Caco-2 (cell line): ENCODE data around the gene AGAP1. TPM values are rescaled to one million over a fixed set of nuclear protein-coding genes. Genes with fewer than 3 reads are reported as not detected.

Experiments
- BruUV-seq: library from RNA; stranded (reverse); fragments of 400-500 nt; replicated peaks from 2 replicates; lab custom pipeline; 2021; lab: Mats Ljungman, UMichigan
- CTCF ChIA-PET: fragments of 300-600 bp; sonication (Branson Sonifier 250); formaldehyde crosslinking; loops from one replicate; lab custom pipeline; 2022; ENCODE audit warnings: antibody characterized with exemption; lab: Charles Lee
- POLR2A ChIA-PET: fragments of 300-600 bp; sonication (Branson Sonifier 250); formaldehyde crosslinking; loops from one replicate; lab custom pipeline; 2022; ENCODE audit warnings: antibody characterized with exemption; lab: Charles Lee
- DNase-seq, 2 experiments: peaks; one replicate each; pipeline versions ENCODE4 v3.0.0 to v3.0.0-alpha.2; 2020 to 2022
- H3K27me3 ChIP-seq: replicated peaks from 2 replicates; pipeline ENCODE4 v1.6.0; 2011; ENCODE audit warnings: low read length; ENCODE audit not compliant: control insufficient read depth, insufficient read depth
- H3K36me3 ChIP-seq: 2 replicates; pipeline ENCODE4 v1.5.1; 2011; ENCODE audit warnings: low read length; ENCODE audit not compliant: control insufficient read depth, insufficient read depth
- H3K4me1 ChIP-seq: fragments of 250-450 bp; sonication (Bioruptor Pico); 2 replicates; pipeline ENCODE4 v1.5.1; 2020; ENCODE audit warnings: mild to moderate bottlenecking
- H3K4me3 ChIP-seq: 2 replicates; pipeline ENCODE4 v1.5.1; 2011; ENCODE audit warnings: low read depth, mild to moderate bottlenecking, control low read depth, low read length
- H3K9me3 ChIP-seq: fragments of 250-450 bp; sonication (Bioruptor Pico); 2 replicates; pipeline ENCODE4 v1.5.1; 2020; ENCODE audit warnings: mild to moderate bottlenecking, moderate library complexity
- H3K27ac Mint-ChIP-seq: one replicate; pipeline ENCODE4 v1.8.0; 2022; ENCODE audit warnings: mixed read lengths; ENCODE audit not compliant: unreplicated experiment
- H3K27me3 Mint-ChIP-seq: one replicate; pipeline ENCODE4 v1.8.0; 2022; ENCODE audit warnings: mixed read lengths; ENCODE audit not compliant: insufficient read depth, unreplicated experiment
- H3K36me3 Mint-ChIP-seq: one replicate; pipeline ENCODE4 v1.8.0; 2022; ENCODE audit warnings: mild to moderate bottlenecking, mixed read lengths; ENCODE audit not compliant: insufficient read depth, unreplicated experiment
- H3K4me1 Mint-ChIP-seq: one replicate; pipeline ENCODE4 v1.8.0; 2022; ENCODE audit warnings: low read depth, mixed read lengths; ENCODE audit not compliant: unreplicated experiment
- H3K4me3 Mint-ChIP-seq: one replicate; pipeline ENCODE4 v1.8.0; 2022; ENCODE audit warnings: mild to moderate bottlenecking, moderate library complexity, mixed read lengths; ENCODE audit not compliant: unreplicated experiment
- H3K9me3 Mint-ChIP-seq: one replicate; pipeline ENCODE4 v1.8.0; 2022; ENCODE audit warnings: mixed read lengths; ENCODE audit not compliant: unreplicated experiment
- intact Hi-C: fragments of 100-400 bp; cut with micrococcal nuclease; formaldehyde crosslinking; loops from one replicate; pipeline ENCODE4 v1.10.0; 2022; ENCODE audit not compliant: unreplicated experiment
- total RNA-seq: library from RNA; stranded (reverse); gene quantifications from 2 replicates; pipeline ENCODE4 v1.2.3, GENCODE V29; 2022
- TF ChIP-seq, protein P1 (sequence below), 2 experiments: fragments of 200-600 bp in 1 of 2; IDR thresholded peaks; 1 replicate in 1 of 2; 2 replicates in 1 of 2; pipeline versions ENCODE4 v1.5.1 to v1.8.0; 2011 to 2022; ENCODE audit warnings: antibody characterized with exemption in 1 of 2, control low read depth in 1 of 2, inconsistent platforms in 1 of 2, low read depth in 1 of 2, low read length in 1 of 2, mild to moderate bottlenecking in 1 of 2, moderate library complexity in 1 of 2; ENCODE audit not compliant: insufficient read depth in 1 of 2, severe bottlenecking in 1 of 2, unreplicated experiment in 1 of 2

AGAP1 gene
- total RNA-seq, 1 experiment from 2014 or later, result 41.7 TPM

GRCh38 chr2:236078297-236079255 lies 584.7 kb downstream of the AGAP1 start:
- ChIA-PET POLR2A (no interaction called here), CTCF (no interaction called here)
- intact Hi-C loops, result no loop called here
- TSS peak; percentile 62 for BruUV-seq
- Histone ChIP-seq H3K4me3 (no peak overlapping the region), H3K27me3 (no peaks in the 10 kb centered on the region), H3K4me1 (peaks cover 16% of the 10 kb centered on the region), H3K9me3 (no peaks in the 10 kb centered on the region), H3K36me3 (no peaks in the 10 kb centered on the region)
- no peaks in the 10 kb centered on the region for H3K9me3 Mint-ChIP-seq
- no peaks in the 10 kb centered on the region for H3K27me3 Mint-ChIP-seq
- H3K27ac Mint-ChIP-seq, result peak overlapping the region; percentile 97
- H3K4me1 Mint-ChIP-seq, result peaks cover 8% of the 10 kb centered on the region
- H3K4me3 Mint-ChIP-seq, result peak overlapping the region; percentile 35
- DNase-seq, result peak; percentile 81 to 89
- TF ChIP-seq, protein P1, sequence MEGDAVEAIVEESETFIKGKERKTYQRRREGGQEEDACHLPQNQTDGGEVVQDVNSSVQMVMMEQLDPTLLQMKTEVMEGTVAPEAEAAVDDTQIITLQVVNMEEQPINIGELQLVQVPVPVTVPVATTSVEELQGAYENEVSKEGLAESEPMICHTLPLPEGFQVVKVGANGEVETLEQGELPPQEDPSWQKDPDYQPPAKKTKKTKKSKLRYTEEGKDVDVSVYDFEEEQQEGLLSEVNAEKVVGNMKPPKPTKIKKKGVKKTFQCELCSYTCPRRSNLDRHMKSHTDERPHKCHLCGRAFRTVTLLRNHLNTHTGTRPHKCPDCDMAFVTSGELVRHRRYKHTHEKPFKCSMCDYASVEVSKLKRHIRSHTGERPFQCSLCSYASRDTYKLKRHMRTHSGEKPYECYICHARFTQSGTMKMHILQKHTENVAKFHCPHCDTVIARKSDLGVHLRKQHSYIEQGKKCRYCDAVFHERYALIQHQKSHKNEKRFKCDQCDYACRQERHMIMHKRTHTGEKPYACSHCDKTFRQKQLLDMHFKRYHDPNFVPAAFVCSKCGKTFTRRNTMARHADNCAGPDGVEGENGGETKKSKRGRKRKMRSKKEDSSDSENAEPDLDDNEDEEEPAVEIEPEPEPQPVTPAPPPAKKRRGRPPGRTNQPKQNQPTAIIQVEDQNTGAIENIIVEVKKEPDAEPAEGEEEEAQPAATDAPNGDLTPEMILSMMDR (IDR thresholded peaks at IDR 0.05; ENCODE audit: insufficient read depth in 1 of 2, low read depth in 1 of 2, low read length in 1 of 2, severe bottlenecking in 1 of 2, unreplicated experiment in 1 of 2), result no peak
- H3K36me3 Mint-ChIP-seq, result peaks cover 16% of the 10 kb centered on the region

- Mint-ChIP-seq H3K4me1 (peaks cover 8% of the 10 kb centered on the region), H3K36me3 (peaks cover 16% of the 10 kb centered on the region), H3K4me3 (no peak overlapping the region), H3K27me3 (no peaks in the 10 kb centered on the region), H3K27ac (no peak overlapping the region), H3K9me3 (no peaks in the 10 kb centered on the region)
- Histone ChIP-seq H3K4me1 (peaks cover 16% of the 10 kb centered on the region), H3K9me3 (no peaks in the 10 kb centered on the region), H3K4me3 (no peak overlapping the region), H3K36me3 (no peaks in the 10 kb centered on the region), H3K27me3 (no peaks in the 10 kb centered on the region)
- CTCF ChIA-PET, result no interaction called here
- no TSS peak for BruUV-seq
- POLR2A ChIA-PET, result no interaction called here
- TF ChIP-seq, protein P1 (IDR thresholded peaks at IDR 0.05; ENCODE audit: insufficient read depth in 1 of 2, low read depth in 1 of 2, low read length in 1 of 2, severe bottlenecking in 1 of 2, unreplicated experiment in 1 of 2), result no peak
- intact Hi-C loops, result no loop called here
- no peak for DNase-seq
Measured at GRCh38 chr2:236080412-236080811, 586.6 kb downstream of the AGAP1 start.

GRCh38 chr2:236081171-236081570 lies 587.3 kb downstream of the AGAP1 start:
- Mint-ChIP-seq H3K36me3 (peaks cover 16% of the 10 kb centered on the region), H3K27me3 (no peaks in the 10 kb centered on the region), H3K4me1 (peaks cover 8% of the 10 kb centered on the region), H3K4me3 (no peak overlapping the region), H3K9me3 (no peaks in the 10 kb centered on the region), H3K27ac (no peak overlapping the region)
- Histone ChIP-seq H3K4me3 (no peak overlapping the region), H3K9me3 (no peaks in the 10 kb centered on the region), H3K4me1 (peaks cover 16% of the 10 kb centered on the region), H3K27me3 (no peaks in the 10 kb centered on the region), H3K36me3 (no peaks in the 10 kb centered on the region)
- no TSS peak for BruUV-seq
- TF ChIP-seq, protein P1 (IDR thresholded peaks at IDR 0.05; ENCODE audit: insufficient read depth in 1 of 2, low read depth in 1 of 2, low read length in 1 of 2, severe bottlenecking in 1 of 2, unreplicated experiment in 1 of 2), result no peak
- ChIA-PET POLR2A (no interaction called here), CTCF (no interaction called here)
- intact Hi-C loops, result no loop called here
- DNase-seq, result no peak
